ENCODE results near the gene PPP1R3A. TPM values are rescaled to one million over a fixed set of nuclear protein-coding genes. Genes with fewer than 3 reads are reported as not detected.

Gene PPP1R3A
- total and polyA plus RNA-seq, 2 of the 4 experiments (the other 2 are of a cell fraction), result not detected

DNA sequence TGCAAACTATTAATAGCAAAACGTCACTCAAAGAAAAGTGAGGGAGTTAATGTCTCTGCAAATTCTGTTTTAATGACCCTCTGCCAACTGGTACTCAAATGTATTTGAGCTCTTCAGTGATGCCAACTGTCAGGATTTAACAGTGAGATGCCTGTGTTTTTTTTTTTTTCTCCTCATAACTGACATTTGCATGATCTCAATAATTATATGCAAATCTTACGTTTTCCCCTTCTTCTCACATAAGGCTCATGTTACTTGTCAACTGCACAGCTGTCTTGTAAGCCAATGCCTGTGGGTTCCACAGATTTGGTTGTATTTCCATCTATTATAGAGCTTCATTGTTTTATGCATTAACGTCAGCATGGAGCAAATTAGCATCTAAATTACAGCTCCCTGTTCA is 38.2 kb downstream of the PPP1R3A start:
- CTCF ChIA-PET, result no interaction called here
- POLR2A ChIA-PET (ENCODE audit: unreplicated experiment), result no interaction called here
- Histone ChIP-seq H3K56ac (ENCODE audit: extremely low read depth, insufficient read depth, low read length) (no peak overlapping the region), H3K4ac (ENCODE audit: low read depth, low read length) (no peak overlapping the region), H4K91ac (ENCODE audit: insufficient read depth, low read depth, low read length) (no peak overlapping the region), H3K27ac (ENCODE audit: insufficient read depth, low read length) (no peak overlapping the region), H4K5ac (ENCODE audit: low read depth, low read length) (no peak overlapping the region), H3K14ac (replicated peaks; ENCODE audit: low read depth, low read length) (no peak overlapping the region), H2BK120ac (ENCODE audit: low read depth, low read length) (no peak overlapping the region), H2BK15ac (ENCODE audit: low read depth, low read length) (no peak overlapping the region), H4K20me1 (ENCODE audit: insufficient read depth, low read length) (no peaks in the 10 kb centered on the region), H2AK9ac (replicated peaks; ENCODE audit: low read depth, low read length, poor library complexity) (no peak overlapping the region), H3K9me3 (ENCODE audit: control insufficient read depth, insufficient read depth, low read length) (no peaks in the 10 kb centered on the region), H3K9ac (ENCODE audit: low read depth, low read length) (no peak overlapping the region), H3K4me2 (ENCODE audit: low read depth, low read length) (no peak overlapping the region), H2BK5ac (ENCODE audit: low read depth, low read length, poor library complexity, severe bottlenecking) (no peak overlapping the region), H3K27me3 (ENCODE audit: control insufficient read depth, insufficient read depth, low read length) (no peaks in the 10 kb centered on the region), H3K23ac (ENCODE audit: low read depth, low read length) (no peak overlapping the region), H3K18ac (ENCODE audit: low read depth, low read length) (no peak overlapping the region), H2AK5ac (ENCODE audit: low read depth, low read length) (no peak overlapping the region), H3K4me3 (ENCODE audit: insufficient read depth, low read depth, low read length) (no peak overlapping the region), H3K4me1 (ENCODE audit: control insufficient read depth, insufficient read depth, low read length) (no peaks in the 10 kb centered on the region), H3K79me1 (ENCODE audit: low read depth in 1 of 2, low read length in 2 of 2) (no peaks in the 10 kb centered on the region), H2AFZ (replicated peaks; ENCODE audit: low read length, poor library complexity) (no peak overlapping the region), H3K9me1 (ENCODE audit: insufficient read depth, low read length) (no peaks in the 10 kb centered on the region), H2BK20ac (ENCODE audit: low read depth, low read length) (no peak overlapping the region), H4K8ac (ENCODE audit: low read depth in 2 of 2, low read length in 2 of 2) (no peak overlapping the region), H3K36me3 (ENCODE audit: control insufficient read depth, insufficient read depth, low read length) (no peaks in the 10 kb centered on the region)
- dilution Hi-C loops (cut with HindIII; ENCODE audit: low sequenced_read_pairs, unreplicated experiment) (no loop called here), intact Hi-C loops (cut with micrococcal nuclease) (no loop called here), in situ Hi-C loops (cut with MboI; ENCODE audit: low sequenced_read_pairs) (no loop called here)
- ATAC-seq (ENCODE audit: low read depth) (no peak), DNase-seq (no peak)
- WGBS, 2 experiments (ENCODE audit: extremely low coverage in 2 of 2, insufficient read length in 1 of 2), result no CpG with 5 or more reads among the region's 3 CpGs
- TF ChIP-seq MXI1 (IDR thresholded peaks at IDR 0.05; ENCODE audit: borderline replicate concordance, low read depth, low read length), result no peak
- no peak for TF ChIP-seq FOS (IDR thresholded peaks at IDR 0.05; ENCODE audit: low read depth, low read length)
- TF ChIP-seq POLR2A (IDR thresholded peaks at IDR 0.05; ENCODE audit: low read depth, low read length), result no peak
- TF ChIP-seq RCOR1 (IDR thresholded peaks at IDR 0.05; ENCODE audit: insufficient replicate concordance, low read length), result no peak
- TF ChIP-seq CEBPB (IDR thresholded peaks at IDR 0.05; ENCODE audit: low read depth, low read length), result no peak
- TF ChIP-seq MAFK (IDR thresholded peaks at IDR 0.05; ENCODE audit: low read depth, low read length), result no peak
- no peak for TF ChIP-seq NFE2L2 (IDR thresholded peaks at IDR 0.05; ENCODE audit: low read depth, low read length)
- TF ChIP-seq, protein P1, sequence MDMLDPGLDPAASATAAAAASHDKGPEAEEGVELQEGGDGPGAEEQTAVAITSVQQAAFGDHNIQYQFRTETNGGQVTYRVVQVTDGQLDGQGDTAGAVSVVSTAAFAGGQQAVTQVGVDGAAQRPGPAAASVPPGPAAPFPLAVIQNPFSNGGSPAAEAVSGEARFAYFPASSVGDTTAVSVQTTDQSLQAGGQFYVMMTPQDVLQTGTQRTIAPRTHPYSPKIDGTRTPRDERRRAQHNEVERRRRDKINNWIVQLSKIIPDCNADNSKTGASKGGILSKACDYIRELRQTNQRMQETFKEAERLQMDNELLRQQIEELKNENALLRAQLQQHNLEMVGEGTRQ (IDR thresholded peaks at IDR 0.05; ENCODE audit: low read depth, low read length), result no peak
- TF ChIP-seq SMC3 (IDR thresholded peaks at IDR 0.05; ENCODE audit: low read depth, low read length), result no peak
- TF ChIP-seq ELK1 (IDR thresholded peaks at IDR 0.05; ENCODE audit: borderline replicate concordance, low read depth, low read length), result no peak
- TF ChIP-seq MAZ (IDR thresholded peaks at IDR 0.05; ENCODE audit: borderline replicate concordance, low read depth, low read length), result no peak
- TF ChIP-seq RFX5 (IDR thresholded peaks at IDR 0.05; ENCODE audit: low read depth, low read length), result no peak
- no peak for TF ChIP-seq CHD1 (IDR thresholded peaks at IDR 0.05; ENCODE audit: low read depth, low read length)
- no peak for TF ChIP-seq BHLHE40 (IDR thresholded peaks at IDR 0.05; ENCODE audit: low read depth, low read length)
- TF ChIP-seq RAD21 (IDR thresholded peaks at IDR 0.05; ENCODE audit: low read length), result no peak
- no peak for TF ChIP-seq CTCF (conservative IDR thresholded peaks at IDR 0.05; ENCODE audit: low read depth, low read length)
- BruUV-seq (replicated peaks), result no TSS peak

All from IMR-90 (cell line).